ENCODE results near the gene ZNF474.

Gene ZNF474

DNA sequence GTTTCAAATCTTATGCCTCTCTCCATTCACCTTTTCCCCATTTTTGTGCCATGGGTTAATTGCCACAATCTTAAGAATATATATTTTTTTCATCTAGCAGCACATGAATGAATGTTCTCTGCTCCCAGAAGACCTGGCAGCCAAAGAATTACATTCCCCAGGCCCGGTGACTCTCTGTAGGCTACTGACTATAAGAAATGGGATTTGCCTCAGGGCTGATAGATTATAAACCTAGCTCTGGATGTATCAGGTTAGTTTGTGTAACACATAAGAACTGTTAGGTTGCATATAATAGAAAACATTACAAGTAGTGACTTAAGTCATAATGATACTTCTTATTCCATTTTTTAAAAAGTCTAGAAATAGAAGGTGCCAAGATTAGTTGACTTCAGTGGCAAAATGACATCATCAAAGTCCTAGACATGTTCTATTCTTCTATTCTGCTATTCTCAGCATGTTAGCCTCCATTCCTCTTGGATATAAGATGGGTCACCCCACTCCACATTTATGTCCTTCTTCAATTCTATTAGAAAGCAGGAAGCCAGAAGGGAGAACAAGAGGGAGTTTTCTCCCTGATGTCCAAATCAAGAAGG, 10.9 kb upstream of the ZNF474 start:
- no peak for DNase-seq (ENCODE audit: low read depth)

- no peak for DNase-seq (ENCODE audit: low read depth)
These were observed 10.1 kb upstream of the ZNF474 start for GRCh38 chr5:122119205-122119604.

DNA sequence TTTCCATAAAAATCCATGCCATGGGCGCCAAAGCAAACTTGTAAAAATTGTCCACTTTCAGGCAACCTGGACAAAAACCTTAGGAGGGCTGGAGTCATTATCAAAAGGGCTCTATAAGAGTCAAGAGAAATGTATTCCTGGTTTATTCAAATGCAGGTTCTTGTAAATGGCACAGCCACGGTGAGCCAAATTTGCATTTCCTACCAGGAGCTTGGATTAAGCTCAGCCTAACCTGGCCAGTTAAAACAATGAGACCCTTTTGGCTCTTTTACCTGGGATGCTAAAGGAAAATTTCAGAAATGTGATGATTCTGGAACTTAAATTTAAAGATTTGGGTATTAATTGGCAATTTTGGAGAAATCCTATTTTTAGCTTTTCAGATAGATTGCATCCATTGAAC, 8.9 kb upstream of the ZNF474 start:
- DNase-seq (ENCODE audit: low read depth), result no peak

GRCh38 chr5:122120957-122121356, 8.4 kb upstream of the ZNF474 start:
- DNase-seq (ENCODE audit: low read depth), result no peak

GRCh38 chr5:122121479-122122465, 7.6 kb upstream of the ZNF474 start:
- DNase-seq (ENCODE audit: low read depth), result no peak

DNA sequence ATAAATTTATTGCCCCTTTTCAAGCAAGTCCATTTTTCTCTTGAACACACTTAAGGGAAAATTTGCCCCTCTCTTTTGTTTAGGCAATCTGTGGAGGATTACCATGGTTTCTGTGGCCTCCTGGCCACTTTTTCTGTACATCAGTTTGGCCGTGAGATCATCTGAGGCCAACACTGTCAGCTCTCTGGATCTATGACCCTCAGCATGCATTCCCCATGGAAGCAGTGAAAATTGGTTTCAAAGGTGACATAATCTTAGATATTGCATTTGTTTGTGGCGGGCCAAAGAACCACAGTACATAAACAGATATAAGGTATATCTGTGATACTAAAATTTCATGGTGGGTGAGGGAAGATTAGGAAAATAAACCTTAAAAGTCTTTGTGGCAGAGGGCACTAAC, 4.6 kb upstream of the ZNF474 start:
- DNase-seq (ENCODE audit: low read depth), result no peak

DNA sequence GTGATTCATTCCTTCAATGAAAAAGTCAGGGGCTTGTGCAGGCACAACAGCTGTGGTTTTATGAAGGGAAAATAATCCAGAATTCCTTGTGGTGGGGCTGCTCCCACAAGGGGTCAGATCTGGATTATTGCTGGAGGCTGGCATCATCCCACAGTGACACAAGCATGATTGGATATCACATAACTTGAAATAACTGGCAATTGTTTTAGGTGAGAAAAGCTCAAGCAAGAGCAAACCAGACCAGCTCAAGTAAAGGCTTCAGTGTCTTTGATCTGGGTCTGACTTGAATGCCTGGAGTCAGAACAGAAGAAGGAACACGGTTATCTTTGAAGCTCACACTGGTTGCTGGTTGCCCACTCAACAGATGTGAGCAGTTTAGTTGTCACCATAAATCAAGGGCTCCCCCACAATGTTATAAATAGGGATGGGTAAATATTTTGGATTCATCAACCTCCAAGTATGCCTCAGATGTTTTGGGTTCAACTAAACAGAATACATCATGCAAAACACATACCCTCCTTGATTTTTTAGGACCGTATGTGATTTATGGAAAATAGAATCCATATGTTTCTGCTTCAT, 3.1 kb upstream of the ZNF474 start:
- DNase-seq (ENCODE audit: low read depth), result no peak

DNA sequence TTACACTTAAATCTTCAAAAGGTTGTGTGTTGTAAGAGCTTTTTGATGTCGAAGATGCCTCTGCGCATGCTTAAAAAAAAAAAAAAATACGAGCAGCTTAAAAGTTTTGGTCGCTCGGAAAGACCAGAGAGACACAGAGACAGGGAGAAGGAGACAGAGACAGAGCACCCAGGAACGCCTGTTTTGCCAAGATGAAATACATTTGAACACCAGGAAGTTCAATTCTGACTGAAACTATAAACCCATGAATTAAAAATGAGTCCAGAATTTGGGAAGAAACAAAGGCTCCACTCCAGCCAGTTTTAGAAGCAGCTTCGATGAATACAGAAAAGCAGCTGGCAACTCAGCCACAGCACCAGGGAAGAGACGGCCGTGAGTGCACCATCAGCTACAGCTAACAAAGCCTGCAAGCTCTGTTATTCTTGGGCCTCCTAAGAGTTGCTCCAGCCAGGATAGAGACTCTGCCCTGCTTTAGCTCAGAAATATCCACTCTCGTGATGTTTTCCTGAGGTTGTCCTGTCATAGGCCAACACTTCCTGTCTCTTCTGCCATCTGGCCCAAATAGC, 2.5 kb upstream of the ZNF474 start:
- no peak for DNase-seq (ENCODE audit: low read depth)

GRCh38 chr5:122130152-122130551, 806 bp downstream of the ZNF474 start:
- no peak for DNase-seq (ENCODE audit: low read depth)

DNA sequence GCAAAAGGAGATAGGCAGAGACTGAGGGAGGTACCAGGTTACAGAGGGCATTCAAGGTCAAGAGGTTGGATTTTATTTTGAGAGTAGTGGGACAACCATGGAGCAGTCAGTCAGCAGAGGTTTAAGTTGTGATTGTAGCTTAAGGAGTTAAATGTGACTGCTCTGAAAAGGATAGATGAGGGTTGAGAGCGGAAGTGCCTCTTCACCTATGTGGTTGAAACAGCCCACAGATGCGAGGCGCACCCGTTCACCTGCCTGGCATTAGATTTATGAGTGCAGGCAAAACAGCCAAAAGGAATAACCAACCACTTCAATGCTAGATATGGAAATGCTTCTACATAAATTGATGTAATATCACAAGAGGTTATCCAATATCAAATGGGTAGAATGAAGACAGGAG, 8.4 kb downstream of the ZNF474 start:
- no peak for DNase-seq (ENCODE audit: low read depth)

GRCh38 chr5:122138356-122138755, 9.0 kb downstream of the ZNF474 start:
- no peak for DNase-seq (ENCODE audit: low read depth)

DNA sequence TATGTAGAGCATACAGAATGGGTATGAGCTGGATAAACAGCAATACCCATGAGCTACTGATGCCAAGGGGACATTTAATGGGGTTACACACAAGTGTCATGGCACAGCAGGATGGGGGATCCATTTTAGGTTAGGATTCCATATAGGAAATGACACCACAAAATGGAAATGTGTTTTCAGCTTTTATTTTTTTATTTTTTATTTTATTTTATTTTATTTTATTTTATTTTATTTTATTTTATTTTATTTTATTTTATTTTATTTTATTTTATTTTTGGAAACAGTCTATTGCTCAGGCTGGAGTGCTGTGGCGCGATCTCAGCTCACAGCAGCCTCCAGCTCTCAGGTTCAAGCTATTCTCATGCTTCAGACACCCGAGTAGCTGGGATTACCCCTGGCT, 11.6 kb downstream of the ZNF474 start:
- no peak for DNase-seq (ENCODE audit: low read depth)

DNA sequence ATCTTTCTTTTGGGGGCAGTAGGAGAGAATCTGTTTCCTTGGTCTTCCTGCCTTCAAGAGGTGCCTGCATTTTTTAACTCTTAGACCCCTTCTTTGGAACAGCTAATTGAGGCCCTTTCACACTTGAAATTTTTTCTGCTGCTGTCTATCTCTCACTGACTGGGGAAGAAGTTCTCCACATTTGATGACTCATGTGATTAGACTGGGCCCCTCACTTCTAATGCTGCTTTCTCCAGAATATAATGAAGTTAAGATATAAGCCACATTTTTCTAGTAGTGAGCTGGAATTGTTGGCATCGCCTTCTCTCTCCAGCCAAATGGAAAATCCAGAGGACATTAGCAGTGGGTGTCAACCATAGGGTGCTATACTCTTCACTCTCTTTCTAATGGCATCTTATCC, 12.4 kb downstream of the ZNF474 start:
- no peak for DNase-seq (ENCODE audit: low read depth)

DNA sequence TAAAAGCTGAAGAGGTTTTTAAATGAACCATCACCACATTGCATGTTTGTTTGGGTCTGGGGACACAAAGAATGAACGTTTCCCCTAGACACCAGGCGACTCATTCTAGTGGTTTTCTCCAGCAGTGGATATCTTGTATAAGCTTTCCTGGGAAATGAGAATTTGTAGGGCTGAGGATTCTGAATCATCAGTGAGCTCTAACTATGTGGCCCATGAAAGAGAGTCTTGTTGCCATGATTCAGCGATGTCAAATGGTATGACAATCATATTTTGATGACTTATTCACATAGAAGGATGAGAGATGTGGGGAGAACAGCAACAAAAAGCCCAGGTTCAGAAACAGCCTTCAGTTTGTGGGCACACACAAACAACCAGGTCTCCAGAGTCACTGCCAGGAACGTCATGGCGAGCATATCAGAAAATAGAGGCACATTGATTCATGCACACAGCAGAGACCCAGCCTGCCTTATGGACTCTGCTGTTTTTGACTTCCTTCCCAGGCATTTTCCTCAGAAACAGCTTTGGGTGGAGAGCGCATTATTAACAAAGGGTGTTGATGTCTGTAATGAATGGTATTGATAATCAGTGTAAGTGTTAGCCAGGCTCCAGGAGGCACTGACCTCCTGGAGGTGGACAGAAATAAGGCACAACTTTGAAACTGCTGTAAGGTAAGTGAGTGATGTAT, 13.3 kb downstream of the ZNF474 start:
- no peak for DNase-seq (ENCODE audit: low read depth)

- DNase-seq (ENCODE audit: low read depth), result no peak
These were observed 14.9 kb downstream of the ZNF474 start for GRCh38 chr5:122144236-122144635.

DNA sequence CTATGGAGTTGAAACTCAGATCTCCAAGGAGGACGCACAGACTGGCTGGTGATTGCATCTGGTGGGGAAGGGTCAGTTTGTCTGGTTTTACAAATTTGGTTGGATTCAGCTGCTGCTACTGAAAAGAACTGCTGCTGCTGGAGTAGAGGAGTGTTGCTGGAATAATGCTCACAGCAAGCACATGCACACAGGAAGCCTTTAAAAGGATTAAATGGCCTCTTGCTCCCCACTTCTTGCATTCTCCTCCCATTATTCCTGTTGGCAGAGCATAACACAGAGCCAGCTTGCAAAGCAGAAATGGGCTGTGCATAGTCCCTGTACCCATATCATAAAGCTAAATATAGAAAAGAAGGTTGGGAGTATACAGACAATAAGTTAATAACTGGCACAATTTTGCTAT, 16.6 kb downstream of the ZNF474 start:
- no peak for DNase-seq (ENCODE audit: low read depth)

DNA sequence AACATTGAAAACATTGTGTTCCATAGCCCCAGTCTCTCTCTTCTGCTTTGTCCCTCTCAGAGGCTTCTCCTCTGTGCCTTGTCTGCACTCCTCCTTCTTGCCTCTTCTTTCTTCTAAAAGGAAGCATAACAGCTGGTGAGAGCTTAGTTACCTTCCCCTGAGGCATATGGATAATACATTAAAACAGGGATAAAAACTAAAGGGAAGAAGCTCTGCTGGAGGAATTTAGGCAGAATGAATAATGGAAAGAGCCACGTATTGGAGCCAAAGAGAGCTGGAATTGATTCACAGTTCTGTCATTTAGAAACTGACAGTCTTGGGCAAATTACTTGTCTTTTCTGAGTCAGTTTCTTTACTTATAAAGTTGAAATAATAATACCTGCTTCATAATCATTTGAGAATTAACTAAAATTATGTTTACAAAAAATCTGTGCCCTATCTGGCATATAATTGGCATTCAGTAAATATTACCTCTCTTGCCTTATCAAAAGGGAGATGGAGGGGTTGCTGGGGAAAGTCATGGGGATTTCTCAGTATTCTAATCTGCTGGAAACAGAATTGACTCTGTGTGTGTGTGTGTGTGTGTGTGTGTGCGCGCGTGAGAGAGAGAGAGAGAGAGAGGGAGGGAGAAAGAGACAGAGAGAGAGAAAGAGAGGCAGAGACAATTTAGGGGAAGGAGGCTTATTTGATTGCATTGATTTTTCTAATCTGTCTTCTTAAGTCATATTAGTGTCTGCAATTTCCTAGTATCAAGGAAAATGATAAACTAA, 20.2 kb downstream of the ZNF474 start:
- no peak for DNase-seq (ENCODE audit: low read depth)

- no peak for DNase-seq (ENCODE audit: low read depth)
These were observed 20.9 kb downstream of the ZNF474 start for GRCh38 chr5:122150215-122150614.

DNA sequence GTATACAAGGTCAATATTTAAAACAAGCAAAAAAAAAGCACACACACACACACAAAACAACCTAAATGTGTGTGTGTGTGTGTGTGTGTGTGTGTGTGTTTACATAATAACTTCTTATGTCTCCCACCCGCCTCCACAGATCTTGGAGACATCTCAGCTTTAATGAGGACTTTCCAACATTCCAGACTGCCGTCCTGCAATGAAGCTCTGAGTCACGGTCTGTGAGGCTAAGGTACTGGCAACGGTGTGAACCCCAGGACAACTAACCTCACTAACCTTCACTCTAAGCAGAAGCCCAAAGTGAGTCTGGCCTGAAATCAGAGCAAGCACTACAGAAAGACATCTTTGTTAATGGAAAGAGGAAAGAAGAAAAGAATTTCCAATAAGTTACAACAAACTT, 22.3 kb downstream of the ZNF474 start:
- no peak for DNase-seq (ENCODE audit: low read depth)

- no peak for DNase-seq (ENCODE audit: low read depth)
These were observed 23.0 kb downstream of the ZNF474 start for GRCh38 chr5:122152266-122152900.

DNA sequence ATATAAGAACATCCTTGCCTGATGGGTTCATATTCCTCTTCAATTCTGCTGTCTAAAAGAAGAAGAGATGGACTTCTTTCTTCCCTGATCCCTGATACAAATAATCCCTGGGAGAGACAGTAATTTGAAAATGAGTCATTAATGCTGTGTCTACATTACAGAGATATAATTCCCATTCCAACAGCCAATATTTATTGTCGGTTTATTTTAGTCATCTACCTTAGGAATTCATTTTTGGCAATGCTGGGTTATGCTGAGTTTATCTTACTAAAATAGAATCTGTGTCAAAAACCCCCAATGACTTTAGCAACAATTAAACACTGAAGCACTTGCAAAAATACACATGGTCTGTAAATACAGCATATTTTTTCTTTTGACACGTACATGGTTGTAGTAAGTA, 23.9 kb downstream of the ZNF474 start:
- no peak for DNase-seq (ENCODE audit: low read depth)
